T follicular helper cell (primary cell): Measurements from ENCODE around the gene HMGA1.

ENCODE experiments used
- DNase-seq: peaks from one replicate; pipeline ENCODE4 v3.0.0-alpha.2; 2020; ENCODE audit warnings: low read depth

HMGA1 gene

DNA sequence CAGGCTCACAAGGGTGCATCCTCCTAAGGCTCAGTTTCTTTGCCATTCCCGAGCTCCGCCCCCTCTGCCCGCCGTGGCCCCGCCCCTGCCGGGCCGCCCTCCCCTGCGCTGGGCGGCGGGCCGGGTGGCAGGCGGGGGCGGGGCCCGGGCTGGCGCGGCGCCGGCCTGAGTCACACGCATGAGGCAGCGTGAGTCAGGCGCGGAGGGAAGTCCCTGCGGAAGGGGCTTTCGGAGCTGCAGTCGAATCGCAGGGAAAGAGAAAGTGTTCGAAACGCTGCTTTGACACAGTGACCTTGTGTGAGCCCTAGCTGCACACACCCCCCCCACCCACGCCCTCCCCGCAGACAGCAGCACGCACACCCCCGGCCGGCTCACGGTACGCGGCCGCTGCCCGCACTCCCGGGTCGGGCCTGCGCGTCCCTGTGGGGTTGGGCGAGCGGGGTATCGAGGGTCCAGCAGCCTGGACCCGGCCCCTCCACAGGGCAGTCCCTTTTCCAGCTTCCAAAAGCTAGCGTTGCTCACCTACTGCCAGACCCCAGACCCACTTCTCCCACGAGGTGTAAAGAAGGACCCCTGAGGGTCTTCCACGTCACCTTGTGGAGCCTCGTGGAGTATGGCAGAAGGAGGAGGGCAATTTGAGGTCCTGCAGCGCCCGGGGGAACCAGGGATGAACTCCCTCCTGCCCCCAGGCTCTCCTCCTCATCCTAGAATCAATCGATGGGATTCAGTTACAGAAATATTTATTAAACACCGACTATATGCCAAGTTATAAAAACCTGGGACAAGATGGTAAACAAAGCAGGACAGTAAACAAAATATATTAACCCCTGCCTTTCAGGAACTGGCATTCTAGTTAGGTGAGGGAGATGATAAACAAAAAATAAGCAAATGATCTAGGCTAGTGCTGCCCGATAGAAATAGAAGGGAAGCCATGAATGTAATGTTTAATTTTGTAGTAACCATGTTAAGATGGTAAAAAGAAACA lies 12.4 kb upstream of the HMGA1 start:
- DNase-seq, result peak; percentile 93

- DNase-seq, result no peak
Measured at GRCh38 chr6:34225551-34225950, 11.1 kb upstream of the HMGA1 start.

- DNase-seq, result no peak
Measured at GRCh38 chr6:34226066-34226465, 10.6 kb upstream of the HMGA1 start.

GRCh38 chr6:34226731-34227586 lies 9.7 kb upstream of the HMGA1 start:
- DNase-seq, result no peak

GRCh38 chr6:34227761-34228421 lies 8.8 kb upstream of the HMGA1 start:
- DNase-seq, result no peak

- DNase-seq, result no peak
Measured at GRCh38 chr6:34229877-34230276, 6.8 kb upstream of the HMGA1 start.

DNA sequence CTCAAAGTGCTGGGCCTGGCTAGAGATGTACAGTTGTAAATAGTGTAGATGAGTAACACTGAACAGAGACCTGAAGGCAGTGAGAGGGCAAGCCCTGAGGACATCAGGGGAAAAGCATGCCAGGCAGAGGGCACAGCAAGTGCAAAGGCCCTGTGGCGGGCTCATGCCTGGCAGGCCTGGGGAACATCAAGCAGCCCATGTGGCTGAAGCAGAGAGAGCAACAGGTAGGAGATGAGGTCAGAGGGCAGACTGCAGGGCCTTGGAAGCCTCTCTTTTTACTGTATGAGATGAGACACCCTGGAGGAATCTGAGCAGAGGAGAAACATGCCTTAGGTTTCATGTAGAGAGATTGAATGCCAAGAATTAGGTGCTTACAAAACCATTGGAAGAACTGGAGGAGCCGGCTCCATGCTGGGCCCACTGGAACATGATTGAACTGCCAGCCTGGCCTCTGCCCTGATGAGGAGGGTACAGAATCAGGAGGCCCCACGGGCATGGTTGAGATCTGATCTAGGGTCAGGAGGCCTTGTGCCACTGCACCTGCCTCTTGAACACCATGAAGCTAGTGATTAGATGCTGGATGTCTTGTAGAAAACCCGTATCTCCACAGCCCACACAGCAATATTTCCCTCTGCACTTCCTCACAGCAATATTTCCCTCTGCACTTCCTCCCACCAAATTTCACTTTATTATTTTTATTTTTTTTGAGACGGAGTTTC lies 5.9 kb upstream of the HMGA1 start:
- DNase-seq, result no peak

DNA sequence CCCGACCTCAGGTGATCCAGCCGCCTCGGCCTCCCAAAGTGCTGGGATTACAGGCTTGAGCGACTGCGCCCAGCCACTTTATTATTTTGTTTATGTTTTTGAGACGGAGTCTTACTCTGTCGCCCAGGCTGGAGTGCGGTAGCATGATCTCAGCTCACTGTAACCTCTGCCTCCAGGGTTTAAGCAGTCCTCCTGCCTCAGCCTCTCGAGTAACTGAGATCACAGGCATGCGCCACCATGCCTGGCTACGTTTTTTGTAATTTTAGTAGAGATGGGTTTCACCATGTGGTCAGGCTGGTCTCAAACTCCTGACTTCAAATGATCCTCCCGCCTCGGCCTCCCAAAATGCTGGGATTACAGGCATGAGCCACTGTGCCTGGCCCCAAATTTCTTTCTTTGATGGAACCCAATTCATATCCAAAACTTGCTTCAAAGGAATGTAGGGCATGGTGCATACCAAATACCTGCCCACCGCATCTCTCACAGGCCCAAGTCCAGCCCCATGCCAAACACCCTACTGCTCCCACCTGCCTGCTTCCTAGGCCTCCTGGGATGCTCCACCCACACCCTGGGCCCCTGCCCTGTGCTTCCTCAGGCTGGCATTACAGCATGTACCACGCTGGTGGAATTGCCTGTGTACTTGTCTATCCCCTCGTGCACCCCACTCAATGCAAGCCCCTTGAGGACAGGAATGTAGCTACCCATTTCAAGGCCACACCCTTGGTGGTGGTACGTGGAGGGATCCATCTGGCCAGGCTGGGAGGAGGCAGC lies 4.9 kb upstream of the HMGA1 start:
- DNase-seq, result no peak

DNA sequence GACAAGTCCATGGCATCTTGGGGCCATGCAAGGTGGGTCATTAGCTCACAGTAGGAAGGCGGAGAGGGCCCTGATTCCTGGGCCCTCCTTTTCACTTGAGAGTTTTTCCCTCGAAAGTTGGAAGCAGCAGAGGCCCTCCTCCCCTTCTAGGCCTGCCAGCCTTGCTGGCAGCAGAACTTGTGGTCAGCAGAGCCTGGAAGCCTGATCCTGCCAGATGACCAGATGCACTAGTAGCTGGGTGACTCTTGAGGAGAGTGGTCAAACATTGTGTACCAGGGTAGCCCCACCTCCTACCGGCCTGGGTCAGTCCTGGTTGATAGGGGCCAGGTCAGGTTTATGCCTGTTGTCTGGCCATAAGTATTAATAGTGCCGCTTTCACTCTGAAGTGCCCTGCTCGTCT lies 3.8 kb upstream of the HMGA1 start:
- no peak for DNase-seq

- DNase-seq, result no peak
Measured at GRCh38 chr6:34233867-34234266, 2.8 kb upstream of the HMGA1 start.

- DNase-seq, result no peak
Measured at GRCh38 chr6:34234667-34235306, 1.9 kb upstream of the HMGA1 start.

DNA sequence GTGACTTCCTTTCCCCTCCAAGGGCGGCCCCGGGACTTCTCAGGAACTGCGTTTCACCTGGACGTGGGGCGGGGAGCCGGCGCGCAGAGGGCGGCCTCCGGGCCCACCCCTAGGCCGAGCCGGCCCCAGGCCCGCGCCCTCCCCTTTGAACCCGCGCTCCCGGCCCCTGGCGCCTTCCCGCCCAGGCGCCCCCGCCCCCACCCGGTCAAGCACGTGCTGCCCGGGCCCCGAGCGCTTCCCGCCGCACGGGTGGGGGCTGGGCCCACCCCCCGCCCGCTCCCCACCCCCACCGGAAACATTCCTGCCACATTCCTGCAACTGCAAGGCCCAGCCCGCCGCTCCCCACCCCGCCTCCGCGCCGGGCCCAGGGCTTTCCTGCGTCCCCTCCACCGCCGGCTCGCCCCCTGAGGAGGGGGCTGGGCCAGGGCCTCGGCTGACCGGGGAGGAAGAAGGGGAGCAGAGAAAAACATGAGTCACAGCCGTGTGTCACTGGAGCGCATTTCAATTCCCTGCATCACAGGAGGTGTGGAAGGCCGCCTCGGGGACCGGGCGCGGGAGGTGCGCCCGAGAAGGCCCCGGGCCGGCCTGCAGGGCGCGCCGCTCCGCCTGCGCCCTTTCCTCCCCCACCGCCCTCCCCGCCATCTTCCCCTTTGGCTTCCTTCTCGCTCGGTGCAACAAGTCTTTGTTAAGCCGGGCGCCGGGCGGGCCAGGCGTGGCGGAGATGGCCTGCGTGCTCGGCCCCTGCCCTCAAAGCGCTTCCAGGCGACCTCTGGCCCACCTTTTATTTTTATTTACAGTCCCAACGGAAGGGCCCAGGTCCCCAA lies 1.2 kb upstream of the HMGA1 start:
- DNase-seq, result peak; percentile 52

- DNase-seq, result peak; percentile 55
Measured at GRCh38 chr6:34236131-34236442, 586 bp upstream of the HMGA1 start.

- peak; percentile 30 for DNase-seq
Measured at GRCh38 chr6:34237316-34237721, 646 bp downstream of the HMGA1 start.

DNA sequence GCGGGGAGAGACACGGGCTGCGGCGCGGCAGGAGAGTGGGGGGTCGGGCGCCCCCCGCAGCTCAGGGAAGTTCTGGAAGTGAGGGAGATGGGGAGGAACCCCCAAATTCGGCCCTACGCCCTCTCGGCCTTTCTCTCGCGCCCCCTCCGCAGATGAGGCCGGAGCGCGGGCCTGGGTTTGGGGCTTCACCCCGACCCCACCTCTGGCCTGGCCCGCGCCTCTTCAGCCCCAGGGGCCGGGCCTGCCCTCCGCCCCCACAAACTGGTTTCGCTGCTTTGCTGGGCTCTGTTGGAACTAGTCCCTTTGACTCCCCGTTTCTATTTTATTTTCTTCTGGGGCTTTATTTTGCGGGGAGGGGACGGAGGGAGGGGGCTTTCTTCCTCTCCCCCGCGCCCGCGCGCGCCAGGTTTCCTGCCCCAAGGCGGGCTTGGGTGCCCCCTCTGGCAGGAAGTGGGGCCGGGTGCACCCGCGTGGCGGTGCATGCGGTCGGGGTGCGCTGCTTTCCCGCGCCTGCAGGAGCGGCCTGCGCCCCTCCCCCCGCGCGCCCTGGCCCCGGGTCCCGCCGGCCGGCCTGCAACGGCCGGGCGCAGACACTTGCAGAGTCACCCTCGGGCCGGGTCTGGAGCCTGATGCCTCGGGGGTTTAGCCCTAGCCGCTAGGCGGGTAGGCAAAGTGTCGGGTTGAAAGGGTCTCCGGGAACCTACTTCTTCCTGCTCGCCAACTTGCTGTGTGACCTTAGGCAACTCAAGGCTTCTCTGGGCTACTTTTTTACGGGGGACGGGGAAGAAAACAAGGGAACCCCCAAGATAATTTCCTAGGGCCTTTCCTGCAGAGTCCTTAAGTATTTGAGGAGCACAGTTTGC lies 1.3 kb downstream of the HMGA1 start:
- DNase-seq, result peak; percentile 59

DNA sequence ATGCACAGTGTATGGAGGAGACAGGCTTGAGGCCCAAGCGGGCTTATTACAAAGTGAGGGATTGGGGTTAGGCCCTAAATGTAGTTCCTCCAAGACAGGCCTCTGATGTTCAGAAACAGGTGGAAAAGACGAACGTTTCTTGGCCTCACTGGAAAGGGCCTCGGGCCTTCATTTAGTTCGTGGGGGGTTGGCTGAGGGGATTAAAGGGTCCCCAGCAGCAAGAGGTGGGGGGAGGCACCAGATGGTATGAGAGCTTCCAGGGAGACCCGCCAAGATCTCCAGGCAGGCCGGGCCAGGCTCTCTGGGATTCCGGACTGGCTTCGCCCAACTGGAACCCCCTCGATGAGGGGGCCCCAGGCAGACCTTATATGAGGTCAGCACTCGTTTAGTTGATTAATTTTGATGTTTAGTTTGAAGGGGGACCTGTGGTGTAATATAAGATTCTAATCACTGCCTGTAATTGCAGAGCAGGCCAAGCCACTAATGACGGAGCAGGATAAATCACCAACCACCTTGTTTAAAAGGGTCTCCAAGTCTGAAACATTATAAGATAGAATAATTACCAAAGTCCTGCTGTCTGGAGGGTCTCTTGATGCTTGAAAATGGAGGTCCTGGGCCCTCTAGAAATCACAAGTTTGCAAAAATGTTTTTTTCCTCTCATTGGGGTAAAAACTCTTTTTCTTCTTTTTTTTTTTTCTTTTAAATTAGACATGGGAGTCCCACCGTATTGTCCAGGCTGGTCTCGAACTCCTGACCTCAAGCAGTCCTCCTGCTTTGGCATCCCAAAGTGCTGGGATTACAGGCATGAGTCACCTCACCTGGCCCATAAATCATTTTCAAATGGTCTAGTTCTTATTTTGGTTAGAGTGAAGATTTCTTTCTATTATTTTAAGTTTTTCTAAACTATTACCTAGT lies 2.2 kb downstream of the HMGA1 start:
- DNase-seq, result no peak

DNA sequence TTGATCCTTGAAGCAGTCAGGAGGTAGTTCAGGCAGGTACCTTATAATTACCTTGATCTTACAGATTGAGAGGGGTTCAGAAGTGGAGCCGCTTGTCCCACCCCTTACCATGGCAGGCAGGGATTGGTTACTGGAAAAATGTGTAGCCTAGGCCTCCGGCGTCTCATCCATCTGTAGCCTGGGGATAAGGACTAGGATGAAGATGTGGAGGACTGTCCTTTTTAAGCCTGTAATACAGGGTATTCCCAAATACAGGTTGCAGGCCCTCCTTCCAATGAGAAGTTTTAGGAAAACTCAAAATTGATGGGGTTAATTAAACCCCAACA lies 2.8 kb downstream of the HMGA1 start:
- DNase-seq, result no peak

GRCh38 chr6:34239893-34240292 lies 3.2 kb downstream of the HMGA1 start:
- DNase-seq, result no peak
